ENCODE results near the gene RBM11.

DNA sequence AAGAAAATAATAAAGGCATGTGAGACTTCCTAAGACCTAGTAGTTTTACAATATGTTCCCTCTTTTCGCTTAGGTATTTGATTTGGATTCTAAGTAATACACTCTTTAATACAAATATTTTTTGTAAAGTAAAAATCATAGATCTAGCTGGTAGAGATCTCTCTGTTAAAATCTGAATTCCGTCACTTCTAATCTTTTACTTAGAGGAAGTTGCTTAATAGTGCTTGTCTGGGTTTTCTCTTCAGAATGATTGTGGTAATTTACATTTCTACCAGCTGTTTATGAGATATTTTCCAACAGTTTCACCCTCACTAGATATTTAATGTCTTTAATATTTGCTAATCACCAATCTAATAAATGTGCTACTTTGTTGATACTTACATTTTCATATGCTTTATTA, 23.3 kb downstream of the RBM11 start:
- TF ChIP-seq CTCF (IDR thresholded peaks at IDR 0.05; ENCODE audit: insufficient read depth, low read length, poor library complexity, severe bottlenecking): no peak
- TF ChIP-seq EZH2phosphoT487 (conservative IDR thresholded peaks at IDR 0.05; ENCODE audit: low read length): no peak

Measured in SU-DHL-6 (cell line).